Measurements from ENCODE around the gene HRG.

The HRG gene

DNA sequence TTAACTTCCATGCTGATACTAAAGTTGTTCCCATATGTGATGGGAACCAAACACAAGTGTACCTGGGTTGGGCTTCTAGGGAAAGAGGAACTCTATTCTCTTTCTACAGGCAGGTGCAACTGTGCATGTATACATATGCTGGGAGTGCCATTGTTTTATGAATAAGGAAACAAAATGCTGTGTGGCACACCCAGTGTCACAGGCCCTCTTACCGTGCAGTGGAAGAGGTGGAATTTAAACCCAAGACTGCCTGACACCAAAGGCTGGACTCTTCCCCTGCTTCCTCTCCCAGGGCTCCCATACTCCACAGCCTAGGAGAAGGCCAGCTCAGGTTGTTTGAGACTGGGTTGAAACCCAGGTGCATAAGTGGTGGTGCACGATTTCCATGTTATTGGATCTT, 27.6 kb upstream of the HRG start:
- DNase-seq: no peak

DNA sequence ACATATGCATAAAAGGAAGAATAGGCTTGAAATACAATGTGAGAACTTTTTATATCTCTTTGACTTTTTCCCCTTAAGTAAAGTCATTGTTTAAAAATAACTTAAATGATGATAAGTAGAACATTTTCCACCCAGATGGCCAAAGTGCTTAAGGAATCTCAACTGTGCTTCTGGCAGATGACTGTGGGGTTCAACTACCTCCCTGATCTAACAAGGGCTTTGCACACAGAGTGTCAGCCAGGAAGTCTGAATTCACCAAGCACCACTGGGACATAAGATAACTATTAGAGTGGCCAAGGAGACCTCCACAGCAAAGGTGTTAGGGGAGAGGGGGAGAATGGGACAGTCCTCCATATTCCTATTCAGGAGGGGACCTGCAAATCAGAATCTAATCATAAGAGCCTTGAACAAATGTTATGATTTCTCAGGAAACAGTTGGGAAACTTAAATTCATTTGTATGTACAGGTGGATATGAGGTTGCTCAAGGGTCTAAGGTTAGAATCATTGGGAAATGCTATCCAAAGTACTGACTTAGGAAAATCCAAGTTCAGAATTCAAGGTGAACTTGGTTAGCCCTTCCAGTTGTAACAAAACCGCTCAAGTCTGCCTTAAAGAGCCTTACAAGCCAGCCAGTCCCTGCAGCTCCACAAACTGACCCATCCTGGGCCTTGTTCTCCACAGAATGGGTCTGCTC, 25.9 kb upstream of the HRG start, which contains the start of gene FETUB:
FETUB (plus strand) TSS at position 622 of the 695 bp plus-strand sequence; CDS start at position 684, 62 bp downstream.
- DNase-seq: no peak

DNA sequence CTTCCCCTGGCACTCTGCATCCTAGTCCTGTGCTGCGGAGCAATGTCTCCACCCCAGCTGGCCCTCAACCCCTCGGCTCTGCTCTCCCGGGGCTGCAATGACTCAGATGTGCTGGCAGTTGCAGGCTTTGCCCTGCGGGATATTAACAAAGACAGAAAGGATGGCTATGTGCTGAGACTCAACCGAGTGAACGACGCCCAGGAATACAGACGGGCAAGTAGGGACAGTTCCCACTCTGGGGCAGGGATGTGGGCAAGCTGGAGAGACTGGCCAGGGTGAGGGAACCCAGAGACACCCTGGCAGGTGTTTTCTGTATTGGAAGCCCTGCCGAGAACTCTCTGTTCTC, 25.4 kb upstream of the HRG start:
- no peak for DNase-seq

DNA sequence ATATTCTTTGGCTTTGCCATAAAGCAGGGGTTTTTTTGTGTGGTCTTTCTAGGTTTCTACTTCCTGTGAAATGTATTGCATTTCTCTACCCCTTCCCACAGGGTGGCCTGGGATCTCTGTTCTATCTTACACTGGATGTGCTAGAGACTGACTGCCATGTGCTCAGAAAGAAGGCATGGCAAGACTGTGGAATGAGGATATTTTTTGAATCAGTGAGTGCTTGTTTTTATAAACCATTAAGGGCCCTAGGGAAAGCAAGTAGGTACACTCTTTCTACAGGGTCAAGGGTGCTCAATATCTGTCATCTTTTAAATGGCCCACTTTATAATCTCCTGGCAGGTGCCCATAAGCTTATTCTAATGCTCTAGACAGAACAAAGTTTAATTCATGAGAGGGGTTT, 24.9 kb upstream of the HRG start:
- no peak for DNase-seq

DNA sequence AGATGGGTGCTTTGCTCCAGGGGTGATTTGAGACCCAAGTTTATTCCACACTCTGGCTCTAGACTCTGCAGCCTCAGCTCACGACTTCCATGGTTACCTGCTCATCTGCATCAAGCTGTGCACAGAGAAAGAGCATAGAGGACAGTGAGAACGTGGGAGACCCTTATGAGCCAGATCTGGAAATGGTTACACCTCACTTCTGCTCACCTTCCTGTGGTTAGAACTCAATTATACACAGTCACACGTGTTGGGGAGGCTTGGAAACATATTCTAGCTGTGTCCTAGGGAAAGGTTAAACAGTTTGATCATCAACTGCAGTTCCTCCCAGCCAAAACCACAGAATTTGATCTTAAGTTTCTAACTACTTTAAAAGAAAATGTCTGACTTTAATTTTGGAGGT, 23.8 kb upstream of the HRG start:
- no peak for DNase-seq

DNA sequence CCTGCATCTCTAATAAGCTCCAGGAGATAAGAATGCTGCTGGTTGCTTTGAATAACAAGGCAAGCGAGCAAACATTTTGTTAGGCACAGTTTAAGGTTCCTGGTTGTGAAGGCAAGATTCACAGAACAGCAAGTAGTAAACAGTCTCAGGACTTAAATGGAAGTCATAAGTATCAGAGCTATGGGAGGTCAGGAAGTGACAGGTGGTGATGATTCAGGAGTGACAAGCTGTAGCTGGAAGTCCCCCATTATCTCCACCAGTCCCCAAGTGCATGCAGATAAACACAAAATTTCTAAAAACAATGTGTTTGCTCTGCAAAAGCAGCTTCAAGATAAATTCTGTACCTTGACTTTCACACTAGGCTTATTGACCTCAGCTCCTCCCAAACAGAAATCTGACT, 22.3 kb upstream of the HRG start:
- no peak for DNase-seq

DNA sequence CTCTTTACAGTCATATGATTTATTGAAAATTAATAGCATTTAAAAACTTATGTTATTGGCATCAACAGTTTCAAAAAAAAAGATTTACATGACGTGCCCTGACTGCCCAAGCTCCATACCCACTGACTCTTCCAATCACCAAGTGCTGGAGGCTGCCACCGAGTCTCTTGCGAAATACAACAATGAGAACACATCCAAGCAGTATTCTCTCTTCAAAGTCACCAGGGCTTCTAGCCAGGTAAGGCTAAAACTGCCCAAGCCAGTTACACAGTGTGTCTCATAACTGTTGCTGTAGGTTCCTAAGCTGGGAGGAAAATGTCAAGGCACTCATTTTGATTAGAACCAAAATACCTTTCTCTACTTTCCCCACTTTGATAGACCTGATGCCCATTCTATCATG, 21.1 kb upstream of the HRG start:
- DNase-seq: no peak

DNA sequence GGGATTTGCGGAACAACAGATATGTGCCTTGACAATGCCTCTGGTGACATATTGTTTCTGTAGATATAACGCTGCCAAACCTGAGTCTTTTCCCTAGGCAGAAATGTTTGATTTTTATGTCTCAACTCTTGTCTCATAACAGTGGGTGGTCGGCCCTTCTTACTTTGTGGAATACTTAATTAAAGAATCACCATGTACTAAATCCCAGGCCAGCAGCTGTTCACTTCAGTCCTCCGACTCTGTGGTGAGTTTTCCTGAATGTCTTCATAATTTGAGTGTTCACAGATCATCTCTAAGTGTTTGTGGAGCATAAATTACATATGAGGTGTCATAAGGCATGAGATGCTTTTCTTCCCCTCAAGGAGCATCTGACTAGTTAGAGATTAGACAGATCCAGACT, 19.7 kb upstream of the HRG start:
- DNase-seq: no peak

DNA sequence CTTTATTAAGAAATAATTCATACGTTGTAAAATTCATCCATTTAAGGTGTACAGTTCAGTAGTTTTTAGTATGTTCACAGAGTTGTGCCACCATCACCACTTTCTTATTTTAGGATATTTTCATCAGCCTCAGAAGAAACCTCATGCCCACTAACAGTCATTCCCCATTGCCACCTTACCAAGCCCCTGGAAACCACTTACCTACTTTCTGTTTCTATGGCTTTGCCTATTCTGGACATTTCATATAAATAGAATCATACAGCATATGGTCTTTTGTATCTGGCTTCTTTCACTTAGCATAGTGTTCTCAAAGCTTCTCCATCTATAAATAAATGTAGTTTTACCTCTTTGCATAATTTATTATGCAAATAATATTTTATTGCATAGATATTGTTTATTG, 19.0 kb upstream of the HRG start:
- no peak for DNase-seq

DNA sequence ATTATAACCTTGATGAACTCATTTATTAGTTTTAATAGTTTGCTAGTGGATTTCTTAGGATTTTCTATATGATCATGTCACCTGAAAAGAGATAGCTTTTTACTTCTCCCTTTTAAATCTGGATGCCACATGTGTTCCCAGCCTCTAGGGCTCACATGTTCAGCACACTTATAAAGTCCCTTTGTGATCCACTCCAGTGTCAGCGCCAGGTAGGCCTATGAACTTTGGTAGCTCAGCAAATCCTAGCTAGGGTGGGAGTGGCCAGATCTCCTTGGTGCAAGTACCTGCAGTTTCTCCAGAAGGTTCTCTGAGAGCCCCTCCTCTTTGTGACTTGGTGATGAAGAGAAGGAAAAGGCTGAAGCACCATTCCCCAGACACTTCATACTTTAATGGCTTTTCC, 17.0 kb upstream of the HRG start:
- DNase-seq: no peak

DNA sequence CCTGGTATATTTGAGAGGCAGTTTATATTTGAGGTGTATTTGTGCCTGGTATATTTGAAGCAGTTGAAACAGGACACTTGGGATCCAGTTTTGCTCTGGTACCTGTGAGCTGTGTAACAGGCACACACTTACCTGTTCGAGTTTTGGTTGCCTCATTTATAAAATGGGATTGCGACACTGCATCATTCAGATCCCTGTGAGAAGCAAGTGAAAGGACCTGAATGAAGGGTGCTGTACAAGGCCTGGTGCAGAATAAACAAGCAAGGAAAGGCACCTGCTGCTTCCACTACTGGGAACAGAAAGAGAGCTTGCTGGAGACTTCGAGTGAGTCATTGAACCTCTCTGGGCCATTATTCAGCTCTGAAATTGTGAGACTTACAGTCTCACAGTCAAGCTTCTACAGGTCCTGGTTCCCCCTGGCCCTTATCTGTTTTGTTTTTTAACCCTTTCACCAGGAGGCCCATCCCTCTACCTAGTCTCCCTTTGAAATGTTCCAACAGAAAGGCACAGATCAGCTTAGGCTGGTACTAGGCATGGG, 14.1 kb upstream of the HRG start:
- no peak for DNase-seq

DNA sequence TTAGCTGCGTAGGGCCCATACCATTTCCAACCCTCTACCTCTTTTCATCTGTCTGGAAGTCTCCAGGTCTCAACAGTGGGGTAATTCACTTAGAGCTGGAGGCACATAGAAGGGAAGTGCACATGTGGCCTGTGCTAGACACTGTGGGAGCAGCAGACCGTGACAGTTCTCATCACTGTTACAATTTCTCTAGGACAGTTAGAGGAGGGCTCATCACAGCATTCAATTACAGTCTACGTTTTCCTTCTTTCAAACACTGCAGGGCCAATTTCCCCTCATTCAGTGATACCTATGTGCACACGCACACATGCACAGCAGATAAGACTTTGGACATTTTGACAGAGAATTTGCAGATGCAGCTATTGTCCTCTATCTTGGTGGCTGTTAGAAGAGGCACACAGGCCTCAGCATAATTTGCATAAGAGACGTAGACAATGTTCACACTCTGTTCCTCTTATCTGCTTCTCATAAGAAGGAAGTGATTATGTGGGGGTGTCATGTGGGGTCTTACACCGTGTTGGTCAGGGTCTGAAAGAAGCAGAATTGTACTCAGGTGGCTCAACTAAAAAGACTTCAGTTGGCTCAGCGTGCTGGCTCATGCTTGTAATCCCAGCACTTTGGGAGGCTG, 12.6 kb upstream of the HRG start:
- DNase-seq: no peak

DNA sequence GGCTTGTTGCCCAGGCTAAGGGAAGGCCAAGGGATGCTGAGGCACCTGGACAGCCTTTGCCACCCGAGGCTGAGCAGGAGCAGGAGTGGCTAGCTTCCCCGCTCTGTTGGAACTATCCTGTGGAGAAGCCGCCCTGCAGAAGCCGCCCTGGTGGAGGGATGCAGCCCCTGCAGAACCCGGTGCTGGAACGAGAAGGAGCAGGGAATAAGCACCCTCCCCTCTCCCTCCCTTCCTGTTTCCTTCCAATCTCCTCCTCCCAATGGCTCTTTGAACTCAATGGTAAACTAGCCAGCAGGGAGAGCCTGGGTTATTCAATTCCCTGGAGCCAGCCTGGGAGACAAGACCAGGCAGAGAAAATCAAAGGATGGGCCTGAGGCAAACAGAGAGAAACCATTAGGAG, 11.8 kb upstream of the HRG start:
- DNase-seq: no peak

DNA sequence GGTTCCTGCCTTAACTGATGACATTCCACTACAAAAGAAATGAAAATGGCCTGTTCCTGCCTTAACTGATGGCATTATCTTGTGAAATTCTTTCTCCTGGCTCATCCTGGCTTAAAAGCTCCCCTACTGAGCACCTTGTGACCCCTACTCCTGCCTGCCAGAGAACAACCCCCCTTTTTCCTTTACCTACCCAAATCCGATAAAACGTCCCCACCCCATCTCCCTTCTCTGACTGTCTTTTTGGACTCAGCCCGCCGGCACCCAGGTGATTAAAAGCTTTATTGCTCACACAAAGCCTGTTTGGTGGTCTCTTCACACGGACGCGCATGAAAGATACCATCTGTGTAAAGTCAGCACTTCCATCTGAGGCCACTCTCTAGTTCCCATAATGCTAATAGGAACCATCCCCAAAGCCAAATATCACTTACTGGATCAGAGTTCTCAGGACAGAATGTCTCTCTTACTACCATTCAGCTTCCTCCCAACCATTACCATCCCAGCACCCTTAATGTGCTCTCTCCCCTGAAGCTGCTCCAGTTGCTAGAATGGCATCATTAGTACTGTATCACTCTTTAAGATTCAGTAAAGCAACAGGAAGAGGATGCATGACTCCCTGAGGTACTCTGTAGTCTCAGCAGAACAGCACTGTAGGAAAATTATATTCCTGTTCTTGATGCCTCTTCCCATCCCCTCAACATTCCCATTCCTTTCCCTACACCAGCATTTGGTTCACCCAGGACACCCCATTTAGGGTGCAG, 2.3 kb upstream of the HRG start:
- DNase-seq: no peak

DNA sequence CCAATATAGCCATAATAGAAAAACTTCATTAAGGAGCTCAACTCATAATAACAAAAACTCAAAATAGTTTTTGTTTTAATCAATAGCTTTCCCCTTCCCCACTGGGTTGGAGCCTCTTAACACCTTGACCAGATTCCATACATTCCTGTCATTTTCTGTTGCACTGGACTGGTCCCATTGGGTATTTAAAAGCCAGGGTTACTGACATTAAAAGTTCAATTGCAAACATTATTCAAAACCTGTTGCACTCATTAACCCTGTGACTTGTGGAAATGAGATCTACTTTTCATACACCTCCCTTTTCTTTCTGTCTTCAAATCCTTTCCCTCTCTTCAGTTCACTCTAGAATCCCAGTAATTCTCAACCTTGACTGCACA, 1.7 kb upstream of the HRG start:
- no peak for DNase-seq

DNA sequence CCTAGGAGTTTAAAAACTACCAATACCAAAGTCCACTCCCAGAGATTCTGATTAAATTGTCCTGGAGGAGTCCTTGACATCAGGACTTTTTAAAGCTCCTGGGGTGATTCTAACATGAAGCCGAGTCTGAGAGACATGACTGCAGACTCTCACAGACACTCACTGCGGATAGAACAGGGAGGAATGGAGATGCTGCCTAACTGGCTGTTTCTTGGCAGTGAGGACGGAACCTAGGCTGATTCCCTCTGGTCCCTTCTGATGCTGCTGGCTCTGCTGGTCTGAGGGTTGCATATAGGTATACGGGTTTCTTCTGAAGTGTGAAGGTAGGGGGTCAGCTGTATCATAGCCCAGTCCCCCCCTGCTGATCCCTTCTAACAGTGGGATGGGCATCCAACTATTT, 1.3 kb upstream of the HRG start:
- no peak for DNase-seq

DNA sequence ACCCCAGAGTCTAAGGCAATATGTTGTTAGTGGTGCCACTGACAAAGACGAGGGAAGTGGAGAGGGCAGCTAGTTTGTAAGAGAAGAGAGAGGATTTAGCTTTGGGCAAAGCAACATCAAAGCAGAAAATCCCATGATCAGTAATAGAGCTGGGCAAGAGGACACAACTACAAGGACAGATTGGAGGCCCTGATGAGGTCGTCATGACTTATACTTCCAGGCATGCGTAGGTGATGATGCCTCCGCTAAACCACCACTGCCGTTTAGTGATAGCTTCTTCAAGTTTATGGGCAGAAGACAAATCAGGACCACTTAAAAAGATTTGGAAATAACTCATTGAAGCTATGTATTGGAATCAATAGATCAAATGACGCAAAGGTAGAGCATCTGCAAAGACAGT, 2.6 kb downstream of the HRG start:
- DNase-seq: no peak

DNA sequence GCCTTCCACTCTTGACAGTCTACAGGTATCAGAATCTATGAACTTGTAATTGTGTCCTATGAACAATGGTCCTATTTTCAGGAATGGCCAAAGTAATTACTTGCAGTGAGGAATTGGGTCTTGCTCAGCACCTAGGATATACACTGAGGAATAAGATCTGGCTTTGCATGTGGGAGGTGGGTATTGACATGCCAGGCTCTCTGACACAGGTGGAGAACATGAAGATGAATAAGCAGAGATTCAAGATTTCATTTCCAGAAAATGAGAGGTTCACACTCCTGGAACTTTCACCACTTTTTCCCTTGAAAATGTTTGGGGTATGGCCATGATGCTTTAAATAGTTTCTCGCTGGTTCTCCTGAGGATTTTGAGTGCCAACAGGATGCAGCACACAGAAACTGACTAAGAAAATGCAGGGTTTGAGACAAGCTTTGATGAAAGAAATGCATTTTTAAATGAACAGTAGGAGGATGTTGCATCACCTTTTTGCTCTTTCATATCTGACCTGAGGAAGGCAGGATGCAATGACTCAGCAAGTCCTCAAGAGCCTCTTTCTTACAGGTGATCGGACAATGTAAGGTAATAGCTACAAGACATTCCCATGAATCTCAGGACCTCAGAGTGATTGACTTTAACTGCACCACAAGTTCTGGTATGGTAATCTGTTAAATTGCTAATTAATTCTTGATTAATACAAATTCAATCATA, 3.7 kb downstream of the HRG start:
- DNase-seq: no peak

DNA sequence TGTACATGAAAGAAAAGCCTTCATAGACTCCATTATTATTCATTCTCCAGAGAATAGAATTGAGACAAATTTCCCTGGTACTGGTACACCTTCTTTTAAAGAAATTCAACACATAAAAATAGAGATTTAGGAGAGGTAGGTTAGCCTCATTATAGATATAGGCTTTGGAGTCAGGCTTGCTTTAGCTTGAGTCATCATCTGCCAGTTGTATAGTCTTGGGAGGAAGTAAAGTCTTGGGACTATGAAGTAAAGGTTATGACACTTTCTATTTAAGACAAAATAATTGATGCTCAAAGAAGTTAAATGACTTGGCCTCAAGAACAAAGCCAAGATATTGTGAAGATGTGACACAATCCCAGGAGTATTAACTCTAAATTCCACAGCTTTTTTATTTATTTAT, 4.3 kb downstream of the HRG start:
- no peak for DNase-seq

DNA sequence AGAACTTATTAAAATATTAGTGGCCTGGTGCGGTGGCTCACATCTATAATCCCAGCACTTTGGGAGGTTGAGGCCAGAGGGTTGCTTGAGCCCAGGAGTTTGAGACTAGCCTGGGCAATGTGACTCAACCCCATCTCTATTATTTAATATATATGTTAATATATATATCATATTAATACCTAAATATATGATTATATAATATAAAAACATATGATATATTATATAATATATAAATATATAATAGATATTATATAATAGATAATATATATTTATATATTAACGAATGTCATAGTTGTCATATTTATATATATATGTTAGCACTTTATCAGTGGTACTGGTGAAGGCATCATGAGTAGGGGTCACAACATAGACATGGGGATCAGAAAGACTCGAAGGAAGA, 5.2 kb downstream of the HRG start:
- no peak for DNase-seq

DNA sequence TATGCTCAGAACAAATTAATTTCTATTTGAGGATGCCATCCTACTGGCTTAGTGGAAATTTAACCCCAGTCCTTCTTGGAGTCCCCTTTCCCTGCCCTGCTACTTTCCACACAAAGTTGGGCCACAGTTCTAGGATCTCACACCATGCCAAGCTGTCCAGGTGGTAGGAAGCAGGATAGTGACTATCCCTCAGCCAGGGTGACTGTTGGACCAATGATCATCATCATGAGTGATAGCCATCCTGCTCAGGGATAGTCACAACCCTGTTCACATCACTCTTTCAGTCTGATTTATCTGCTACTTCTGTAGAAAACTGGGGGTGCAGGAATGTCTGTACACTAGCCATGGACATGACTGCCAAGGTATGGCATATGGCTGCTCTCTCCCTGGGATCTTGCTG, 12.8 kb downstream of the HRG start:
- DNase-seq: no peak

DNA sequence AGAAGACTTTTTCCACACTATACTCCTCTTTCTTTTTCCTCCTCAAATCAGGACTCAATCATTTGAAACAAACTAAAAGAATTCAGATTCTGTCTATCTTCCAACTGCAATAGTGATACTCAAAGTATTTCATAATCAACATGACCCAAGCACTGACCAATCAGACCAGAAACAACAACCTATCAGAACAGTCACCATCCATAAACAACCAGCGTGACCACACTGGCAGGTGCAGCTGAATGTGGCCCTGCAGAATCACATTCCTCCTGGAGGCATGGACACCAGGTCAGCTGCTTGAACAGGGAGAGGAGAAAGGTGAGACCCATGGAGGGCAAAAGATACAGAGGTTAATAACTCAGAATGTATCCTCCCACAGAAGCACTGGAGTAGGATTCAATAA, 13.3 kb downstream of the HRG start:
- no peak for DNase-seq

DNA sequence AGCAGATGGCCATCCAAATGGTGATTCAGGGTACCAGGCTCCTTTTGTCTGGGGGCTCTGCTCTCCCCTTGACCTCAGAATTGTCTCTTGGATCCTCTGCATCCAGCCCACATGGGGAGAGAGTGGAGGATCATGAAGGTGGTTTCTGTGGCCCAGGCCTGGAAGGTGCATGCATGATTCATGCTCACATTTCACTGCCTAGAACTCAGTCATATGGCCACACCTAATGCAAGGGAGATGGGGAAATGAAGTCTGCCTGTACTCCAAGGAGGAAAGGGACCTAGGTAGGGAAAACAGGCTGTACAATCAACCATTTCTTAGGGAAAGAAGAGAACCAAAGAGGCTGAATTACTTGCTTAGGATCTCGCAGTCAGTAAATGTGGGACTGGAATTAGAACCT, 15.1 kb downstream of the HRG start:
- no peak for DNase-seq

DNA sequence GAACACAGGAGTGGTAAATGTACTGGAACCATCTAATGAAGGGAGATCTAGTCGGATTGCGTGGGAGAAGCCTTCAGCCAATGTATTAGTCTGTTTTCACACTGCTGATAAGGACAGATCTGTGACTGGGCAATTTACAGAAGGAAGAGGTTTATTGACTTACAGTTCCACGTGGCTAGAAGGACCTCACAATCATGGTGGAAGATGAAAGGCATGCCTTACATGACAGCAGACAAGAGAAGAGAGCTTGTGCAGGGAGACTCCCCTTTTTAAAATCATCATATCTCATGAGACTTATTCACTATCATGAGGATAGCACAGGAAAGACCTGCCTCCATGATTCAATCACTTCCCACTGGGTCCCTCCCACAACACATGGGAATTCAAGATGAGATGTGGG, 17.0 kb downstream of the HRG start:
- no peak for DNase-seq

All from NCI-H1105 (cell line).